Measurements from ENCODE around the gene LRRC7.

GRCh38 chr1:69952676-69953075 lies 385.0 kb downstream of the LRRC7 start:
- TF ChIP-seq CTCF (IDR thresholded peaks at IDR 0.05) (no peak), TCF7L2 (IDR thresholded peaks at IDR 0.05; ENCODE audit: low read depth, low read length) (no peak), POLR2AphosphoS5 (IDR thresholded peaks at IDR 0.05; ENCODE audit: low read depth, low read length) (no peak)

All from Panc1 (cell line).